Calu3 (cell line): ENCODE results near the gene ASPHD1. TPM values are rescaled to one million over a fixed set of nuclear protein-coding genes. Genes with fewer than 3 reads are reported as not detected.
"Not testable (repeated sequence)": the region's sequence is repeated elsewhere in the genome, so short reads cannot be mapped to it uniquely, and the experiment has no call there.

ENCODE experiments used
- BruUV-seq: library from RNA; stranded (reverse); fragments of 400-500 nt; replicated peaks from 2 replicates; lab custom pipeline; 2021; lab: Mats Ljungman, UMichigan
- CTCF ChIA-PET: fragments of 300-600 bp; sonication (Branson Sonifier 250); formaldehyde crosslinking; loops from one replicate; lab custom pipeline; 2022; ENCODE audit warnings: antibody characterized with exemption; lab: Charles Lee
- DNase-seq: peaks from one replicate; pipeline ENCODE4 v3.0.0; 2022
- H3K27ac Mint-ChIP-seq: one replicate; pipeline ENCODE4 v1.8.0; 2022; ENCODE audit warnings: mixed read lengths; ENCODE audit not compliant: unreplicated experiment
- H3K27me3 Mint-ChIP-seq: one replicate; pipeline ENCODE4 v1.8.0; 2022; ENCODE audit warnings: mixed read lengths; ENCODE audit not compliant: unreplicated experiment
- H3K36me3 Mint-ChIP-seq: one replicate; pipeline ENCODE4 v1.8.0; 2022; ENCODE audit warnings: mild to moderate bottlenecking, moderate library complexity, mixed read lengths; ENCODE audit not compliant: insufficient read depth, unreplicated experiment
- H3K4me1 Mint-ChIP-seq: one replicate; pipeline ENCODE4 v1.8.0; 2022; ENCODE audit warnings: mild to moderate bottlenecking, low read depth, mixed read lengths; ENCODE audit not compliant: unreplicated experiment
- H3K4me3 Mint-ChIP-seq: one replicate; pipeline ENCODE4 v1.8.0; 2022; ENCODE audit warnings: mild to moderate bottlenecking, low read depth, moderate library complexity, mixed read lengths; ENCODE audit not compliant: unreplicated experiment
- H3K9me3 Mint-ChIP-seq: one replicate; pipeline ENCODE4 v1.8.0; 2022; ENCODE audit warnings: low read depth, mixed read lengths; ENCODE audit not compliant: unreplicated experiment
- intact Hi-C: fragments of 100-400 bp; cut with micrococcal nuclease; formaldehyde crosslinking; loops from one replicate; pipeline ENCODE4 v1.10.0; 2022; ENCODE audit not compliant: unreplicated experiment
- total RNA-seq: library from RNA; stranded (reverse); gene quantifications from 2 replicates; pipeline ENCODE4 v1.2.3, GENCODE V29; 2022
- TF ChIP-seq, protein P1 (sequence below): fragments of 200-600 bp; IDR thresholded peaks from one replicate; pipeline ENCODE4 v1.8.0; 2022; ENCODE audit warnings: antibody characterized with exemption; ENCODE audit not compliant: unreplicated experiment

The ASPHD1 gene
- total RNA-seq, 1 experiment from 2014 or later = 54.1 TPM

DNA sequence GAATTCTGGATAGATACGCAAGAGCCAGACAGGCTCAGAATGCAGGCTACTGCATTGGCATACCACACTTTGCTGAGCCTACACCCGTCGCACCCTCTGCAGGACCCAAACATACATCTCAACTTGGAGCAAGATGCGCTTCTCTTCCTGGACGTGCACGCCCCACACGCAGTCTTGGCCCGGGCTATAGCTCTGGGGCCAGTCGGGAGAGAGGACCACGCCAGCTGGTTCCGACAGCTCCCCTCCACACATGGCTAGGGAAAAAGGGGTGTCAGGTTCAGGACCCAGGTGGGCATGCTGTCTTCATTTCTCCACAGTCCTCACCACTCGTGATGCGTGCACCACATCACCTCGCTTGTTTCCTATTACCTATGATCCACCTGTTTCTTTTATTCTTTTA lies 22.1 kb upstream of the ASPHD1 start:
- Mint-ChIP-seq H3K4me3 (no peak overlapping the region), H3K36me3 (peaks cover 13% of the 10 kb centered on the region), H3K27me3 (no peaks in the 10 kb centered on the region), H3K9me3 (no peaks in the 10 kb centered on the region), H3K4me1 (no peaks in the 10 kb centered on the region), H3K27ac (no peak overlapping the region)
- CTCF ChIA-PET = no interaction called here
- no TSS peak for BruUV-seq
- DNase-seq = no peak
- TF ChIP-seq, protein P1, sequence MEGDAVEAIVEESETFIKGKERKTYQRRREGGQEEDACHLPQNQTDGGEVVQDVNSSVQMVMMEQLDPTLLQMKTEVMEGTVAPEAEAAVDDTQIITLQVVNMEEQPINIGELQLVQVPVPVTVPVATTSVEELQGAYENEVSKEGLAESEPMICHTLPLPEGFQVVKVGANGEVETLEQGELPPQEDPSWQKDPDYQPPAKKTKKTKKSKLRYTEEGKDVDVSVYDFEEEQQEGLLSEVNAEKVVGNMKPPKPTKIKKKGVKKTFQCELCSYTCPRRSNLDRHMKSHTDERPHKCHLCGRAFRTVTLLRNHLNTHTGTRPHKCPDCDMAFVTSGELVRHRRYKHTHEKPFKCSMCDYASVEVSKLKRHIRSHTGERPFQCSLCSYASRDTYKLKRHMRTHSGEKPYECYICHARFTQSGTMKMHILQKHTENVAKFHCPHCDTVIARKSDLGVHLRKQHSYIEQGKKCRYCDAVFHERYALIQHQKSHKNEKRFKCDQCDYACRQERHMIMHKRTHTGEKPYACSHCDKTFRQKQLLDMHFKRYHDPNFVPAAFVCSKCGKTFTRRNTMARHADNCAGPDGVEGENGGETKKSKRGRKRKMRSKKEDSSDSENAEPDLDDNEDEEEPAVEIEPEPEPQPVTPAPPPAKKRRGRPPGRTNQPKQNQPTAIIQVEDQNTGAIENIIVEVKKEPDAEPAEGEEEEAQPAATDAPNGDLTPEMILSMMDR = no peak
- intact Hi-C loops = no loop called here

DNA sequence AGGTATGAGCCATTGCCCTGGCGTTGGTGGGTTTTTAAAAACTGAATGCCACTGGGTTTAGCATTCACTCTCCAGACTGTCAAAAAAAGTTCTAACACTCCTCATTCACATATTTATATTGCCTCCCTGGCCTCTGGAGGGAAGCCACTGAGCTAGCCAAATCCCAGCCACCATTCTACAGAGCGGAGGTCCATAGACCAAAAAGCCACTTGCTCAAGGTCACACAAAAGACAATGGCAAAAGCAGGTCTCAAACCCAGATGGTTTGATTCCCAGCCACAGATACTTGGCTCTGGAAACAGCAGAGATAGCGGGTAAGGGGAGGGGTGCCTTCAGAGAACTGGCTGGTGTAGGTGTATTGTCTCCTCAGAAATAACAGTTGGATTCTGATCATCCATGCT lies 19.2 kb upstream of the ASPHD1 start:
- intact Hi-C loops = no loop called here
- CTCF ChIA-PET = interaction anchor here (0.8 kb wide), 1 partner anchor 18 kb away, joined by 3 read pairs; the partner anchor contains the start of gene CDIPT
- H3K27ac Mint-ChIP-seq = no peak overlapping the region
- no TSS peak for BruUV-seq
- H3K4me1 Mint-ChIP-seq = no peaks in the 10 kb centered on the region
- H3K27me3 Mint-ChIP-seq = no peaks in the 10 kb centered on the region
- H3K36me3 Mint-ChIP-seq = peaks cover 19% of the 10 kb centered on the region
- no peak for DNase-seq
- TF ChIP-seq, protein P1 = no peak
- H3K4me3 Mint-ChIP-seq = no peak overlapping the region
- H3K9me3 Mint-ChIP-seq = no peaks in the 10 kb centered on the region

DNA sequence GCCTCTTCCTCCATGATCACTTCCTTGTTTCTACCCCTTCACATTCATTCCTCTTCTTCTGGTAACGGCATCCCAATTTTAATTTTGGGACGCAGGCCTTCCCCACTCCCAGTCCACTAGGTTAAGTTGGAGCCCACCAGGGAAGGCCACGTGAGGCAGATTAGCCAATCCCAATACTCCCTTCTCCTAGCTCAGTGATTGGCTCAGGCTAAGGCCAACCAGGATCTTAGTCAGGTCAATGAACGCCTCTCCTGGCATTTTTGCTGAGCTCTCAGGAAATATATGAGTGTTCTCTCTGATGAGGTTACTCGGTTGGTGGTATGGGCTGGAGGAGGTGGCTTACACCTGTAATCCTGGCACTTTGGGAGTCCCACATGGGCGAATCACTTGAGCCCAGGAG lies 16.3 kb upstream of the ASPHD1 start:
- DNase-seq = no peak
- Mint-ChIP-seq H3K4me1 (no peaks in the 10 kb centered on the region), H3K27ac (no peak overlapping the region), H3K36me3 (peaks cover 14% of the 10 kb centered on the region), H3K9me3 (no peaks in the 10 kb centered on the region), H3K27me3 (no peaks in the 10 kb centered on the region), H3K4me3 (no peak overlapping the region)
- intact Hi-C loops = no loop called here
- BruUV-seq = no TSS peak
- CTCF ChIA-PET = no interaction called here
- TF ChIP-seq, protein P1 = no peak

DNA sequence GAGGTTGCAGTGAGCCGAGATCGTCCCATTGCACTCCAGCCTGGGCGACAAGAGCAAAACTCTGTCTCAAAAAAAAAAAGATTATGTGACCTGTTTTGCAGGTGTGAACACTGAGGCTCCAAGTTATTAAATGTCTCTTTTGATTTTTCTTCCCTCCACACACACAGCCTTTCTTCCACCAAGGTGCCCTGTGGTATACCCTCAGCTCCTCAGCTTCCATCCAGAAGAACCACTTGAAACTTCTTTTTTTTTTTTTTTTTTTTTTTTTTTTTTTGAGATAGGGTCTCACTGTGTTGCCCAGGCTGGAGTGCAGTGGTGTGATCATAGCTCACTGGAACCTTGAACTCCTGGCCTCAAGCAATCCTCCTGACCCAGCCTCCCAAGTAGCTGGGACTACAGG lies 10.9 kb upstream of the ASPHD1 start:
- peaks cover 13% of the 10 kb centered on the region for H3K36me3 Mint-ChIP-seq
- CTCF ChIA-PET = interaction anchor here (0.6 to 1.3 kb wide), 2 partner anchors 55 to 518 kb away, joined by 3 read pairs; no protein-coding TSS in a partner anchor

More for the DNA sequence above, 10.9 kb upstream of the ASPHD1 start:
- H3K9me3 Mint-ChIP-seq, intact Hi-C loops, H3K4me3 Mint-ChIP-seq, H3K27me3 Mint-ChIP-seq, DNase-seq, BruUV-seq, H3K4me1 Mint-ChIP-seq, H3K27ac Mint-ChIP-seq: not testable (repeated sequence)
